GM18499 (cell line): ENCODE data around the gene FLNB.
"Not testable (repeated sequence)": the region's sequence is repeated elsewhere in the genome, so short reads cannot be mapped to it uniquely, and the experiment has no call there.

Source experiments
- ATAC-seq: cut with Tn5 transposase; IDR thresholded peaks from one replicate; pipeline ENCODE4 v1.9.1; 2021; ENCODE audit warnings: moderate number of reproducible peaks; ENCODE audit not compliant: insufficient read depth, unreplicated experiment

FLNB gene

DNA sequence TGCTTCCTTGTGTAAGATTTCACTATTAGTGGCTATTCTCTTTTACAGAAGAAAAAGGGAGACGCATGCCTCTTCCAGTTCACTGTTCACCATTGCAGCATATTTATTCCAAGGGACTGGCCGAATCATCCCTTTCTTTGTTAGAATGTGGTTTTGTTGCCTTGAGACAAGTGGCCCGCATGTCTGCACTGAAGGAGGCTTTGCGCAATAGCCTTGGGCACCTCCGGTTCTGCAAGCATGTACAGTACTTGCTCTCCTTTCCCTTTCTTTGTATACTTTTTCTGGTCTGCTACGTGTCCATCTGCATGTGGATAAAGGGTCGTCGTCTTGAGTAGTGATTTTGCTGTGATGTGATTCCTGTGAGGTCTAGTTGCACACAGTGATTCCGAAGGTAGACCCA is 43.0 kb downstream of the FLNB start:
- no peak for ATAC-seq

DNA sequence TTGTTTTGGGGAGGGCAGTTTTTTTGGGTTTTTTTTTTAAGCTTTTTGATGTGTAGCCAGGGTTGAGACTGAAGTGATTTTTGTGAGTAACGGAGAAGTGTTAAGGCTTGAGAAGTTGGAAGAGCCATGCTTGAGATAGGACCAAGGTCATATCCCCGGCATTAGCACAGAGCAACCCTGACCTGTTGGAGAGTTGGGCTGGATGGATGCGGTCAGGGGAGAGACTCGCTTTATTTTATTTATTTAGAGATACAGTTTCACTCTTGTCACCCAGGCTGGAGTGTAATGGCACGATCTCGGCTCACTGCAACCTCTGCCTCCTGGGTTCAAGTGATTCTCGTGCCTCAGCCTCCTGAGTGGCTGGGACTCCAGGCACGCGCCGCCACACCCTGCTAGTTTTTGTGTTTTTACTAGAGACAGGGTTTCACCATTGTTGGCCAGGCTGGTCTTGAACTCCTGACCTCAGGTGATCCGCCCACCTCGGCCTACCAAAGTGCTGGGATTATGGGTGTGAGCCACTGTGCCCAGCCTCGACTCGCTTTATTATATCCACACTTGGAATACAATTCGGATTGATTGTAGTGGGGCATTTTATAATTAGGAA is 43.5 kb downstream of the FLNB start:
- ATAC-seq, result not testable (repeated sequence)

DNA sequence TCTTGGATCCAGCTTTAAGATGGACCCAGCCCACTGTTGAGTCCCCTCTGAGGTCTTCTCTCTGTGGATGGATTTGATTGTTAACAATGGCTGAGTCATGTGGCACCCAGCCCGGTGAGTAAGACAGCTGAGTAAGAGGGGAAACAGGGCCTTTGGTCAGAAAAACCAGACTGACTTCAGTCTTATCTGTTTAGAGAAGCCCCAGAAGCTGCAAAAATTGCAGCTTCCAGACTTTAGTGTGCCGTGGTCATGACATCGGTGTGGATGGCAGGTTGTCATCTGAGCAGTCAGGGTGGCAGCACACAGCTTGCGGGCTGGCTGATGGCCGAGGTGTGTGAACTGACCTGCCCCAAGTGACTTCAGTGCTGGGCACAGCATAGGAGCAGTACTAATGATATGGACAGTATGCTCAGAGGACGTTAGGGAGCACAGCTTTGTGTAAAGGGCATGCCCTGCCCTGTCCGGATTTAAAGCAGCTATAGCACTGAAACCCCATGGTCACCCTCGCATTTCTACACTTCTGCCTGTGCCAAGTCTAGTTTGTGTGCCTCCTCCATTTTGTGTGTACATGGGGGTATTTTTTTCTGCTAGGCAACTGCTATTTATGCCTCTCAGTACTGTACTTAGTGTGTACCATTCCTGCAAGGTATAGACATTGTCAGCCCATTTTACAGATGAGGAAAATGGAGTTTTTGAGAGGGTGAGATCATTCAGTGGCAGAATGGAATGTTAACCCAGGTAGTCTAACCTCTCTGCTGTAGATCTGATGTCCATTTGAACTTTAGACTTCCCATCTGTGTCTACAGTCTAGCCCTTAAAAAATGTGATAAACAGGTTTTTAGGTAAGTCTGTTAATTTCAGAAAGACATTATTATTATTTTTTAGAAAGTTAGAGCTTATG is 44.4 kb downstream of the FLNB start:
- no peak for ATAC-seq

DNA sequence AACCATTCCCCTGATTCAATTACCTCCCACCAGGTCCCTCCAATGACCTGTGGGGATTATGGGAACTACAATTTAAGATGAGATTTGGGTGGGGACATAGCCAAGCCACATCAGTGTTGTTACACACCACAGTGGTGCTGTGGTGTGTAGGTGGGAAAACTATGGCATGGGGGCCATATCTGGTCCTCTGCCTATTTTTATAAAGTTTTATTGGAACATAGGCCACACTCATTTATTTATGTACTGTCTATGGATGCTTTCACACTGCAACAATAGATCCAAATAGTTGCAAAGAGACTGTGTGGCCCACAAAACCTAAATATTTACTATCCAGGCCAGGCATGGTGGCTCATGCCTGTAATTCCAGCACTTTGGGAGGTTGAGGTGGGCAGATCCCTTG is 46.4 kb downstream of the FLNB start:
- ATAC-seq, result no peak

DNA sequence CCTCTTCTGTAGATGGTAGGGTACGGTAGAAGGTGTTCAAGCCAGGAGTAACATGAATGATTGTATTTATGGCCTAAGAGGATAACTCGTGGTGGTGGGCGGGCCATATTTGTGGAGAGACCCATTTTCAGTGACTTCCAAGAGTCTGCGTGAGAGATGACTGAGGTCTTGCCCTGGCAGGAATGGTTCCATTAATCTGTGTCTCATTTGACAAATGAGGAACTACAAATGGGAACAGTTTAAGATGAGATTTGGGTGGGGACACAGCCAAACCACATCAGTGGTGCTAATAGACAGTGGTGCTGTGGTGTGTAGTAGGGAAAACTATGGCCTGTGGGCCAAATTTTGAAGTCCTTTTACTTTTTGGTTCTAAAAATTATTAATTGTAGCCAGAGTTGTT is 47.1 kb downstream of the FLNB start:
- ATAC-seq, result no peak

DNA sequence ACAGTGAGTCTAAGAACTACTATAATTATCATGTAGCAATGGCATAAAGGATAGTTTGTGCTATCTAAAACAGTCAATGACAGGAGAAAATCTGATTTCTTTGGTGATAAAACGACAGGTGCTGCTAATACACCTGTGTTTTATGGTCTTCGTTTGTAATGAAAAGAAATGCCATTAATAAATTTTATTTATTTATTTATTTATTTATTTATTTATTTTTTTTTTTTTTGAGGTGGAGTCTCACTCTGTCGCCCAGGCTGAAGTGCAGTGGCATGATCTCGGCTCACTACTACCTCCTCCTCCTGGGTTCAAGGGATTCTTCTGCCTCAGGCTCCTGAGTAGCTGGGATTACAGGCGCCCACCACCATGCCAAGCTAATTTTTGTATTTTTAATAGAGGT is 47.7 kb downstream of the FLNB start:
- not testable (repeated sequence) for ATAC-seq

DNA sequence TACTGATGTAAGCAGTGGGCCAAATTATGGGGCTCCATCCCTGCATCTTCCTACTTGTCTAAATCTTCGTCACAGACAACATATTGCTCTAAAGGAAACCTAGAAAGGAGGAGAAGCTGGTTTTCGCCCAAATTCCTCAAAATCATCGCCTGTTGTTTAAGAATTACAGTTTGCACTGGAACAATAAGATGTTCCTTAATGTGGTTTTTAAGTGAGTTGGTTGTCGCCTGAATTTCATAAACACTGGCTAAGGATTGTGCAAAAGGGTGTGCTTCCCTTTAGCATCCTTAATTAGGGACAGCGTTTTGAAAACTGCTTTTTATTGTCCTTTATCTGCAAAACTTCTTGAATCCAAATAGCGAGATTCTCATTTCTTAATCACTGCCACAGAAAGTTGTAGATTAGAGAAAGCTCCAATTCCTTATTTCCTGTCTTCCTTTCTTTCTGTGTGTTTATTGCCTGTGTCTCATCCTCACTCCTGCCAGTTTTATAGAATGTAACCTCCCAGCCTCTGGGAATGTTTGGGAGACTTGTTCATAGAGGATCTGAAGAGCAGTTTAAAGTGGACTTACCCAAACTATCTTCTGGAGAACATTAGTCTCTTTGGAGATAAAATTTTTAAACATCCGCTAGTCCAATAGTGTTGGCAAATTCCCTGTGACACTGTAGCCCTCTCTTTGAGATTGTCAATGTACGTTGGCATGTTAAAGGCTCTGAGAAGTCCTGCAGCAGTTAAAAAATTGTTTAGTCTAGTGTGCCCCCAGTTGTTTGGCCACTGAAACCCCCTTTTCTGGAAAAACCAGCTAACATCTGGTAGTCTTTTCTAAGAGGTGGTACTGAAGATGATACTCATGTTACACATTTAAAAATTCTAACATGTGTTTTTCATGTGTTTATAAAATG is 50.4 kb downstream of the FLNB start:
- ATAC-seq, result no peak

DNA sequence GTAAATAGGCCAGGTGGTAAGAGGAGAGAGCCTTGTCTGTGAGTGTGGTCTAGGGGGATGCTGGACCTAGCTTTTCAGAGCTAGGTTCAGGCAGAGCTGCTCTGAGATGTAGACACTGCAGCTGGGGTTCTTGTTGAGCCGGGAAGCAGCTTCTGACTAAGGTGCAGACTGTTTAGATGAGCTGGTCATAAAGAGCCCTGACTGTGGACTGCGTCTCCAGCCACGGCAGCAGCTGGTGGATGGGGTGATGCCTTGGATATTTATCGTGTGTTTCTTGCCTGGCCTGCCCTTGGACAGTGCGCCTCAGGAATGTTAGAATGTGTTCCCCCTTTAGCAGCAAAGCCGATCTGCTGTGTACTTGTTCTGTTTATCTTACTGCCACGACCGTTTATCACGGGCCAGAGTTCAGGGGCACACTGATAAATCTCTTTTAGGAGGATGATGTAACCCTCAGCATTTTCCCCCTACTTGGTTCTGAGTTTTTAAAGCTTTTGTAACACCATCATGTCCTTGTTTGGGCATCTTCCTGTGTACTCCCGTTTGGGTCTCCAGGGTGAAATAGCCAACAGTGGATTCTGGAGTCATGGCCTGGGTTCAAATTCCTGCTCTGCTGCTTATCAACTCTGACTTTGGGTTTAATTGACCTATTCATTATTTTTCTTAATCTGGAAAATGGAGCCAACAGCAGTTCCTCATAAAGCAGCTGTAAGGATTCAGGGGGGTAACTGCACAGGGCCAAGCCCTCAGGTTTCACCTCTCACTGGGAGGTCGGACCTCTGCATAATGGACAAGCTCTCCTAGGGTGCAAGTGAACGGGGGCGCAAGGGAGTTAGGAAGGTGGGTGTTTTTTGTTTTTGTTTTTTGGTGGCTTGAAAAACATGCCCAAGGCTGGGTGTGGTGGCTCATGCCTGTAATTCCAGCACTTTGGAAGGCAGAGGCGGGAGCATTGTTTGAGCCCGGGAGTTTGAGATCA is 51.4 kb downstream of the FLNB start:
- no peak for ATAC-seq

DNA sequence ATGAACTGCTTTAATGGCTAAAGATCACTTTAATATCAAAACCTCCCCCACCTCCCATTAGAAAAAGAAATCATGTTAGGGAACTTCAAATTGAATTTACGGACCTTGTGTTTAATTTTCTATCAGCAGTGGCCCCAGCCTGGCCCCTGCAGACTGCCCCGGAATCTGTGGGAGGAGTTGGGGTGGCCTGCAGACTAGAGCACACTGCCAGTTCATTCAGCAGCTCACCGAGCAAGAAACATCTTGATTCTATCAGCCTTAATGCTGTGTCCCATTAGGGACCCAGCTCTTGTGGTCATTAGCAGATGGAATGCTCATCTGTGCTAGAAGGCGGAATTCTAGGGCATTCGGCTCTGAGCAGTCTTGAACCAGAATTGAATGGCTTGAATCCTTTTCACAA is 54.2 kb downstream of the FLNB start:
- ATAC-seq, result no peak

DNA sequence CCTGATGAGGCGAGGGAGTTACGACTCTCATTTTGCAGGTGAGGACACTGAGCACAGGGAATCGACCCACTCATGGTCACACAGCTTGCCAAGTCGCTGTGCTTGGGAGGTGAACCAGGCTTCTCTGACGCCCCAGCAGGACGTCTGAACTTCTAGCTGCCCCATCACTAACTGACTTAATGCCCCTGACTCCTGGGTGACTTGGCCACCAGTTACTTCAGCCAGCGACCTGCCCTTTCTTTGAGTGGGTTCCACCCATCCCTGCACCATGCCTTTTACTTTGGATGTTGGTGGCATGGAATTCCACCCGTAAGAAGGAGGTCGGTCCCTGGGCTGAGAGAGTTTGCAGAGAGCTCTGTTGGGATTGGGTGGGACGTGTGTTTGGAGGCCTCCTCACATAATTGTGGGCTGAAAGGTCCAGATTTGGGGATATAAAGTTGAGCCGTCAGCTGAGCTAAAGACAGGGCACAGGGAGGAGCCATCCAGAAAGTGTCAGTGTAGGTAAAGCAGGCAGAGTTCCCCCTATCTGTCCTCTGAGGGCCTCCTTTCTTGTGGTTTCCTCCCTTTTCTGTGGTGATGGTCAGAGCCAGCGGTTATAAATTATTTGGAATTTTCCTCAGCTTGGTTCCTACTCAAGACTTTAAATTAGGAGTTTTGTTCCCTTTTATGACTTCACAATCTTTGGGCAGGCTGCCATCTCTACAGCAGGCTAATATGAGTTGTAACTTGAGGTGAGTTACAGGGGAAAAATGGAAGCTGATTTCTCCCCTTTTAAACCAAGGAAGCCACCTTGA is 55.0 kb downstream of the FLNB start:
- ATAC-seq, result no peak

DNA sequence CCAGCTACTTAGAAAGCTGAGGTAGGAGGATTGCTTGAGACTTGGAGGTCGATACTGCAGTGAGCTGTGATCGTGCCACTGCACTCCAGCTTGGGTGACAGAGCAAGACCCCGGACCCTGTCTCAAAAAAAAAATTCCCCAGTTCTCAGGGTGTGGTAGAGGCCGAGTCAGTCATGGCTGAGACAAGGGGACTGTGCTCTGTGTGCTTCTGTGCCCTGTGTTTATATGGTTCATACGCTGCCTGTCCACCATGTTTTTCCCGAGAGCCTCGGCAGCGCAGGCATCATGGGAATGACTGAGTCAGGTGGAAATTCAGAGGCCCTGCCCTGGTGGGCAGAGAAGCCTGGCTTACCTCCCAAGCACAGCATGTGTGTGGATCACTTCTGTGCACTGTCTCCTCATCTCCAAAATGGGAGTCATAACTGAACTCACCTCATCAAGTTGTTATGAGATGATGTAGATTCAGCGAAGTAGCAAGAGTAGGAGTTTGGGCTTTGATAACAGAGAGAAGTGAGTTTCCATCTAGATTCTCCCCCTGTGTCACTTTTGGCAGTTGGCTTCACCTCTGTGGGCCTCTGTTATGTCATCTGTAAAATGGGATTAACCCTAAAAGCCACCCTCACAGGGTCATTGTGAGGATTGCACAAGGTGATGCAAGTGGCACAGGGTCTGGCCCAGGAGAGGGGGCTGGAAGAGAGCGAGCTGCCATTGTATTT is 56.9 kb downstream of the FLNB start:
- no peak for ATAC-seq

DNA sequence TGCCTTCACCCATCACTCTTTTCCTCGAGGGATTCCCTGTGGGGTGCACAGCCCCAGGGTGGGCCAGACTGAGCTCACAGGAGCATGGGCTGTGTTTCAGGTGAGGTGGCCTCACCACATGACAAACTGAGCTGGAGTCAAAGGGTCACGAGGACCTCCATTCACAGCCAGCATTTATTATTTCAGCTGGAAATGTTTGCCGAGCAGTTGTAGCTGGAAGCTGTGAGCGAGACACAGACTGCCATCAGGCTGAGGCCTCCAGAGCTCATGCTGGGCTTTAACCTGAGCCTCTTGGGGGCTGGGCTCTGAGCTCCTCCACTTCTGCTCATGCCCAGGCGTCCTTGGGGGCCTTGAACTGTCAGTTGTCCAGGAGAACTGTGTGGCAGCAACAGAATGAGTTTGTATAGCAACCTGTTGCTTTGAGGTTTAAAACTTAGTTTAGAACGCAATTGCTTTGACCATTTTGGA is 57.5 kb downstream of the FLNB start:
- no peak for ATAC-seq

DNA sequence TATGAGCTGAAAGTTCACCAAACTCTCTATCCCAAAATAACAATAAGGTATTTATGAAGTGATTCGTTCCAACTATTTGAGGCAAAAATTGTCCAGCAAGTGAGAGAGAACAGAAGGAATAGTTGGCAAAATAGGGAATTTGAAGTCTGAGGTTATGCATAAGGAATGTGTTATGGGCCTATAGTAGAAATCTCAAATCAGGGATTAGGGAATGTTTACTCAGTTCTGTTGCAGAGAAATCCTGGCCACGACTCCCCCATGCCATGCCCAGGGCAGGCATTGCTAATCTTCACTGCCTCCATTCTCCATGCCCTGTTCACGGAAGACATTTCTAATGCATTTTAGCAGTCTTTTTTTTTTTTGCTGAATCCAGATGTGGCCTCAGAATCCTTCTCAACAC is 58.6 kb downstream of the FLNB start:
- no peak for ATAC-seq

DNA sequence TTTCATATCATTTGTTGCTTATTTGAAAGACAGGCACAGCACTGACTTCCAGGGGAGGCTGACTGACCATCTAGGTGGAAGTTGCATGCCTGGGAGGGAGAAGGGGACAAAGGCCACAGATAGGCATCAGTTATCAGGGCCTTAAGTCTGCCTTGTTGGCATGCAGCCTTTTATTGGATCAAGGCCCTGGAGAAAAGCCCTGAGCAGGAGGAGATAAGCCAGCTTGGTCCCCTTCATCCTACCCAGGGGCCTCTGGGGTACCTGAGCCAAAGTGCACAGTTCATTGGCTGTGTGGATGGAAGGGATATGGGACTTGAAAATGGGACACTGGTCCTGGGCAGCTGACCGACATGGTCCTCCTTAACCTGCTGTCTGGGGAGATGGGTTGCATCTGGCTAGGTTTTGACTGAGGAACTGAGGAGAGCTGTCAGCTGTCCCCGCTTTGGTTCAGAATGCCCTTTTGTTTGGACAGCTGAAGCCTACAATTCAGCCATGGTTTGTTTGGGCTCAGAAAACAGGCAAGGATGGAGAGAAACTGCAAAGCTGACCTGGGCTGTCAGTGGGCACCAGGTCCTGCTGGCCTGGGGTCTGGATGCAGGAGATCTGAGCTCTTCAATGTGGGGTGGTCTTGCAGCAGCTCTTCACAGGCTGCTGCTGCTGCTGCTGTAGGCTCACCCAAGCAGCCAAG is 60.0 kb downstream of the FLNB start:
- ATAC-seq, result no peak

DNA sequence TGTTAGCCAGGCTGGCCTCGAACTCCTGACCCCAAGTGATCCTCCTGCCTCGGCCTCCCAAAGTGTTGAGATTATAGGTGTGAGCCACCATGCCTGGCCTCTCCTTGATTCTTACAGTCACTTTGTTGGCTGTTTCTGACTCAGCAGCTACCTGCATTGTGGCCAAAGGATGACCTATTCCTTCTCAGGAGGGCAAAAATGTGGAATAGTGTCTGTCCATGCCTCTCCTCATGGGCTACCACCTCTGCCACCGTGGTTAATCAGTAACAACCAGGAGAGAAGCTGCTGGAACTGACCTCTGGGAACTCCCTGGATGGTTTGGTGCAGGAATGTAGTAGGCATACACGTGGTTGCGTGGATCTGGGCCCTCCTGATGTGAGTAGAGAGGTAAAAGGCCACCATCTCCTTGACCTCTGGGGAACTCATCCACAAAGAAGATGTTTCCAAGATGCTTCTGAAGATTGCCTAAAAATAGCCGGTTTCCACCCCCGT is 63.3 kb downstream of the FLNB start:
- ATAC-seq, result no peak

DNA sequence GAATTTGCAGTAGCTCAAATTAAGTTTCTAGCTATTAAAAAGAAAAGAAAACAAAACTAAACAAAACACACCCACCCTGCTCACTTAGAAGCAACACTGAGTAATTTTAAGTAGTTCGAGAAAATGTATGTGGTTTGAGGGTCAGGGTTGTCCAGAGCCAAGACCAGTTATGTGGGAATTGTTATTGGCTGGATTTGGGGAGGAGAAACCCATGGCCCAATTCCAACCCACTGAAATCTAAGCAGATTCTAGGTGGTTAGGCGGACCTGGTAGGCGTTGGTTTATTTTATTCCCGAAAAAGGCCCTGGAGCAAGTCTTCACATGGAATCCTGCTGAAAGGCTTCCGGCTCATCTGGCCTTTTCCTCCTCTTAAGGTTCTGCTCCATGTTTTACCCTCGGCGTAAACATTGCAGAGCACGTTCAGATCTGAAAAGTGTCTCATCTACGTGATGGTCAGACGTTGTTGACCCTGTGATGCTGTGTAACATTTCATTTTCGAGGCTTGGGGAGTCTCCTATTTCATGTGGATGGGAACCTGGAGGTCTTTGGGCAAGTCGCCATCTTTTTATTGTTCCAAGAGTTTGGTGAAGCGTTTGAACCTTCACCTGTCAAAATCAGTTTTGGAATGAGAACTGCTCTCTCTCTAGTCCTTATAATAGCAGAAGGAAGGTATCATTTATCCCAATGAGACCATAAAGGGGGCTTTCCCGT is 64.0 kb downstream of the FLNB start:
- ATAC-seq, result no peak

DNA sequence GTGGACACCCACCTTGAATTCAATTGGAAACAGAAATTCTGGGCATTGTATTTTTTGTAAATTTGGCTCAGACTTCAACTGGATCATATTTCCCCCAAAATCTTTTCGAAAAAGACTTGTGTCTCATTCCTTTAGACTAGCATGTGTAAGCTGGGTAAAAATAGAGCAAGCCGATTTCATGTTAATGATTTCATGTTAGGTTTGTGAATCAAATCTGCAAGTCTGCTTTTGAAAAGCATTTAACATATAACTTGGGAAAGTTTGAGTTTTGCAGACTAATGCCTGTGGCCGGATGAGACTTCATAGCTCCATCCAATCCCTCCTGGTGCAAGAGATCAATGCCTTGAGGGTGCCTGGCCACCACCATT is 64.5 kb downstream of the FLNB start:
- ATAC-seq, result no peak
